Upper lobe of left lung (tissue), 4 donors: Measurements from ENCODE around the gene ATP10A.

Experiments
- CTCF ChIP-seq, 6 experiments: fragments of 450-650 bp in 4 of 6; fragments of 200-600 bp in 2 of 6; sonication (generic) in 2 of 6; IDR thresholded peaks; one replicate each; pipeline ENCODE4 v1.5.1; 2016 to 2019; ENCODE audit warnings: antibody characterized with exemption in 6 of 6
- EP300 ChIP-seq, 4 donors: sonication (generic); formaldehyde crosslinking; IDR thresholded peaks; one replicate each; pipeline ENCODE4 v1.5.1; 2017; ENCODE audit warnings: antibody characterized with exemption in 4 of 4, control low read depth in 2 of 4
- POLR2A ChIP-seq, 4 donors: fragments of 450-650 bp; IDR thresholded peaks; one replicate each; pipeline ENCODE4 v1.5.1; 2016 to 2017; ENCODE audit warnings: antibody characterized with exemption in 4 of 4, mild to moderate bottlenecking in 2 of 4
- POLR2AphosphoS5 ChIP-seq, 2 donors: sonication (generic); formaldehyde crosslinking; IDR thresholded peaks; one replicate each; pipeline ENCODE4 v1.5.1; 2017; ENCODE audit warnings: antibody characterized with exemption in 2 of 2

GRCh38 chr15:25688166-25688565, 175.0 kb downstream of the ATP10A start:
- TF ChIP-seq POLR2AphosphoS5 (IDR thresholded peaks at IDR 0.05) (no peak), POLR2A (IDR thresholded peaks at IDR 0.05) (no peak), CTCF (IDR thresholded peaks at IDR 0.05) (no peak), EP300 (IDR thresholded peaks at IDR 0.05) (no peak)
